Cardiac muscle cell (in vitro differentiated cells and primary cell): ENCODE data around the gene ACOXL. TPM values are rescaled to one million over a fixed set of nuclear protein-coding genes. Genes with fewer than 3 reads are reported as not detected.
A peak's percentile ranks its signal among the peaks of the same experiment; 100 is the strongest.

ENCODE experiments used
- DNase-seq, 2 donors: peaks; one replicate each; pipeline versions ENCODE4 v3.0.0 to v3.0.0-alpha.2; 2010 to 2017; ENCODE audit warnings: low read depth in 1 of 2, low spot score in 1 of 2
- H3K27ac ChIP-seq: fragments of 200-600 bp; sonication (generic); 2 replicates; pipeline ENCODE4 v1.5.1; 2016
- H3K27me3 ChIP-seq: fragments of 200-600 bp; sonication (generic); 2 replicates; pipeline ENCODE4 v1.6.0; 2016; ENCODE audit warnings: control low read depth
- H3K36me3 ChIP-seq: fragments of 200-600 bp; sonication (generic); 2 replicates; pipeline ENCODE4 v1.5.1; 2016; ENCODE audit warnings: control low read depth
- H3K4me1 ChIP-seq: fragments of 200-600 bp; sonication (generic); 2 replicates; pipeline ENCODE4 v1.8.1; 2017; ENCODE audit warnings: low read depth, mild to moderate bottlenecking, mixed run types
- H3K4me3 ChIP-seq: fragments of 200-600 bp; sonication (generic); 2 replicates; pipeline ENCODE4 v1.5.1; 2016; ENCODE audit warnings: mild to moderate bottlenecking
- H3K9me3 ChIP-seq: fragments of 200-600 bp; sonication (generic); 2 replicates; pipeline ENCODE4 v1.5.1; 2017; ENCODE audit warnings: low read depth, mild to moderate bottlenecking, control low read depth
- CTCF ChIP-seq: IDR thresholded peaks from 2 replicates; pipeline ENCODE4 v1.5.1; 2012; ENCODE audit warnings: low read depth, mild to moderate bottlenecking, low read length
- polyA plus RNA-seq: library from polyadenylated mRNA; unstranded; fragments of >200 nt; fragmentation: Nextera tagmentation; extraction: Ambion mirVana; gene quantifications from 2 replicates; pipeline ENCODE4 v1.2.1, GENCODE V29; 2016
- total RNA-seq: library from RNA; depleted of rRNA; stranded (reverse); fragments of >200 nt; gene quantifications from 2 replicates; pipeline ENCODE4 v1.2.3, GENCODE V29; 2016

ACOXL gene
- total and polyA plus RNA-seq, 2 experiments from 2014 or later = 0.89 to 2.4 TPM

GRCh38 chr2:111032721-111033429 lies 300.5 kb downstream of the ACOXL start:
- peak in 1 of 2 donors; percentile 8 for DNase-seq
- peak overlapping the region; percentile 68 for H3K27ac ChIP-seq
- H3K4me3 ChIP-seq = no peak overlapping the region
- no peak for TF ChIP-seq CTCF
- no peaks in the 10 kb centered on the region for H3K36me3 ChIP-seq
- H3K27me3 ChIP-seq = no peaks in the 10 kb centered on the region
- H3K9me3 ChIP-seq = no peaks in the 10 kb centered on the region
- peaks cover 44% of the 10 kb centered on the region for H3K4me1 ChIP-seq

GRCh38 chr2:111034146-111034545 lies 301.8 kb downstream of the ACOXL start:
- no peak for TF ChIP-seq CTCF
- DNase-seq = no peak
- peaks cover 44% of the 10 kb centered on the region for H3K4me1 ChIP-seq

GRCh38 chr2:111034606-111035005 lies 302.2 kb downstream of the ACOXL start:
- H3K9me3 ChIP-seq = no peaks in the 10 kb centered on the region
- no peak for TF ChIP-seq CTCF
- H3K27me3 ChIP-seq = no peaks in the 10 kb centered on the region
- H3K27ac ChIP-seq = no peak overlapping the region
- DNase-seq = no peak
- H3K36me3 ChIP-seq = no peaks in the 10 kb centered on the region
- no peak overlapping the region for H3K4me3 ChIP-seq
- H3K4me1 ChIP-seq = peaks cover 43% of the 10 kb centered on the region

More at GRCh38 chr2:111034146-111034545, 301.8 kb downstream of the ACOXL start:
- H3K27me3 ChIP-seq = no peaks in the 10 kb centered on the region
- no peaks in the 10 kb centered on the region for H3K9me3 ChIP-seq
- H3K4me3 ChIP-seq = no peak overlapping the region
- H3K27ac ChIP-seq = no peak overlapping the region
- no peaks in the 10 kb centered on the region for H3K36me3 ChIP-seq

GRCh38 chr2:111035830-111036441 lies 303.6 kb downstream of the ACOXL start:
- no peak for DNase-seq

GRCh38 chr2:111037128-111037527 lies 304.8 kb downstream of the ACOXL start:
- TF ChIP-seq CTCF = no peak

More at GRCh38 chr2:111035830-111036441, 303.6 kb downstream of the ACOXL start:
- Histone ChIP-seq H3K9me3 (no peaks in the 10 kb centered on the region), H3K4me1 (peaks cover 30% of the 10 kb centered on the region), H3K27ac (no peak overlapping the region), H3K36me3 (no peaks in the 10 kb centered on the region), H3K27me3 (no peaks in the 10 kb centered on the region), H3K4me3 (no peak overlapping the region)
- TF ChIP-seq CTCF = no peak

More at GRCh38 chr2:111037128-111037527, 304.8 kb downstream of the ACOXL start:
- DNase-seq = no peak
- Histone ChIP-seq H3K36me3 (no peaks in the 10 kb centered on the region), H3K4me3 (no peak overlapping the region), H3K27ac (no peak overlapping the region), H3K9me3 (no peaks in the 10 kb centered on the region), H3K27me3 (no peaks in the 10 kb centered on the region), H3K4me1 (peaks cover 18% of the 10 kb centered on the region)
